Measurements from ENCODE around the gene GLO1.

The GLO1 gene

DNA sequence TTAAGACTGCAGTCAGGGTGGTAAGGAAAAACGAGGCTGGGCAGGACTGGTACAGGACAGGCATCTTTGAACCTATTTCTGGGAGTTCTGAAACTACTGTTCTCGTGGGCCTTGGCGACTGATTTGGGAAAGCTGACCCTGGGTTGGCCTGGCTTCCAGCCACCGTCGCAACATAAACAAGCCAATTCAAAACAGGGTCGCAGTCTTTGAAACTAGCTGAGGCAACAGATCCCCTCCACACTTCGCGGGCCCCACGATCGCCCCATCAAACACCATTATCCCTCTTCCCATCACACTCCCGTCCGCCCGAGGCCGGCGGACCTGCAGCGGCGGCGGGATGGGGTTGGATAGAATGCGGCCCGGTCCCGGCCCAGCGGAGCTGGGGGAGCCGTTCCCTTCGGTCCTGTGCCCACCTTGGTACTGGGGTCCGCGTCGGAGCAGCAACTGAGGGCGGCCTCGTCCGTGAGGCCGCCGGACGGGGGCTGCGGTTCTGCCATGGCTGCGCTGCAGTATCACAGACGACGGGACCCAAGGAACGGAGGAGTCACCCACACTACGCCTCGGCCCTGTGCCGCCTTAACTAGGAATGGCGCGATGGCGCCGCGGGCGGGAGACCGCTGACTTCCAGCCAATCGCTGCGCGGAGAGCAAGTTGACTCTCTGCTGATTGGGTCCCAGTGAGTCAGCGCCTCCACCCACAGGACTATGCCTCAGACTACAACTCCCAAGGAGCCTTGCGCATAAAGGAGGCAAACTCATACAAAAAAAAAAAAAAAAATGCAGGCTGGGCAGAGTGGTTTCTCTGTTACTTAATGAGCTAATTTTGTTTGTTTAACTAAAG is at the start of gene GLO1:
Gene GLO1 (minus strand): TSS at position 588 of the 840 bp plus-strand sequence. CDS start 91 bp downstream, at position 497.
- DNase-seq = peak; percentile 93

DNA sequence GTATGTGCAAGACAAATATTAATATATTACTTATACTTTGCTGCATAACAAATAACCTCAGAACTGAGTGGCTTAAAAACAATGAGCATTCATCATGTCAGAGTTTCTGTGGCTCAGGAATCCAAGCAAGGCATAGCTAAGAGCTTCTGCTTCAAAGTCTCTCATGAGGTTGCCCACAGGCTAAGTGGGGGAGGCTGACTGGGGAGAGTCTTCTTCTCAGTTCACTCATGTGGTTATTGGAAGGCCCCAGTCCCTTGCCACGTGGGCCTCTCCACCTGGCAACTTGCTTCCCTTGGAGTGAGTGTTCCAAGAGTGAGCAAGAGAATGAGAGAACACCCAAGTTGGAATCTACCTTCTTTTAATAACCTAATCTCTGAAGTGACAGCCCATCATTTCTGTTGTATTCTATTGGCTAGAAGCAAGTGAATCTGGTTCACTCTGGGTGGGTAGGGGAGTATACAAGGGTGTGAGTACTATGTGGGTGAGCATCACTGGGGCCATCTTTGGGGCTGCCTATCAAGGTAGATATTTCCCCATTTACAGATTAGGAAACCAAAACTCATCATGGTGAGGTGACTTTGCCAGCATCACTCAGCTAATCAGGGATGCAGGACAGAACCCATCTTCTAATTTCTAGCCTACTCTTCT is 48.1 kb upstream of the GLO1 start:
- no peak for DNase-seq

GRCh38 chr6:38749473-38749872 is 46.5 kb upstream of the GLO1 start:
- DNase-seq = no peak

DNA sequence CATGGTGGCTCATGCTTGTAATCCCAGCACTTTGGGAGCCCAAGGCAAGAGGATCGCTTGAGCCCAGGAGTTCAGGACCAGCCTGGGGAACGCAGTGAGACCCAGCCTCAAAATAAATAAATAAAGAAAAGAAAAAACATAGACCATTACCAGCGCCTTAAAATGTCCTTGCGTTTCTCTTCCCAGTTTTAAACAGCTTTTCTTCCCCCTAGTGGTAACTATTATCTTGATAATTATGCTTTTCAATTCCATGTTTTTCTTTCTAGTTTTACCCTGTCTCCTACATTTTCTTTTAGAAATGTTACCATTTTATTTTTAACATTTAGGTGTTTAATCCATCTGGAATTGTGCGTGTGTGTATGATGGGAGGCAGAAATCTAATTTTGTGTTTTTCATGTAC is 36.6 kb upstream of the GLO1 start:
- no peak for DNase-seq

GRCh38 chr6:38738261-38738660 is 35.3 kb upstream of the GLO1 start:
- no peak for DNase-seq

- no peak for DNase-seq
Observed at GRCh38 chr6:38736951-38737350, 34.0 kb upstream of the GLO1 start.

GRCh38 chr6:38730140-38730862 is 27.4 kb upstream of the GLO1 start:
- no peak for DNase-seq

DNA sequence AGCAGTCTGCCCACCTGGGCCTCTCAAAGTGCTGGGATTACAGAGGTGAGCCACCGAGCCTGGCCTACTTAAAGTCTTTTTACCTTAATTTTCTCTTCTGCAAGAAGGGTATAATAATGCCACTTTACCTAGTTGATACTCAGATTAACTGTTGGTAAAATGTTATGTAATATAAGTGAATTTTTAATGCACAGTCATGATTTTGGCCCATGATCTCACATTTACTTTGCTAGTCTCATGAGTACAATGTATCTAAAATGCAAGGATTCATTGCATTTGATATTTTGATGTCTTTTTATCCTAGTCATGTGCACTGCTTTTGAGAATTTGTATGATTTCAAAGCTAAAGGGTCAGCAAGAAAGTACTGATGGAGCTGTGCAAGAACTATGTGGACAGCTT is 25.3 kb upstream of the GLO1 start:
- DNase-seq = no peak

DNA sequence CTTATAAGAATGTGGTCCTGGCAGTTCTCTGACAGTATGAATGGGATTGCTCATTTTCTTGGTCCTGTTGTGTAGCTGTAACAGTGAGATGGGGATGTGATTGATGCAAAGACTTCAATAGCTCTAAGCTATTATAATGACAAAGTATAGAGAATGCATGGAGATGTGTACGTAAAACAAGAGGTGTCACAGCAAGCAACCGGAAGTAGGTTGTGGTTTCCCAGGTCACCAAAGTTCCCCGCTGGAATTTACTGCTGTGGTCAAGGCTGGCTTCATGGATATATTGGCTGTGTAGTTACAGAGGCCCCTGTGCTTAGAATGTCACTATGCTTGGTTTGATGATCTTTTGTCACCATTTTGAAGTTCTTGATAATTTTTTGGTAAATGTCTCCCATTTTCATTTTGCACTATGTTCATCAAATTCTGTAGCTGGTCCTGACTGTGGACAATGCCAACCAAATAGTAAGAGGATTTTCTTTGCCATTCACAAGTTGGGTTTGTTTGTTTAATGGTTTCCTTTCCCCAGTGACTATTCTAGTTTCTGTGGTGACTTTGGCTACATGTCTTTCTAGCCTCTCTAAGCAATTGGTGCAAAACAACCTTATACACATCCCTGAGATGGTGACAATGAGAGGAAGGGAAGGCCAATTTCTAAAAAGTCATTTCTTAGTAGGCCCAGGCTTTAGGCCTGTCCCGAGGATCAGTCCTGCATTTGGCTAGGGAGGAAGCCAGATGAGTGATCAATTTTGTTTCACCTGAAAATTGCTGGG is 22.7 kb upstream of the GLO1 start:
- DNase-seq = no peak

DNA sequence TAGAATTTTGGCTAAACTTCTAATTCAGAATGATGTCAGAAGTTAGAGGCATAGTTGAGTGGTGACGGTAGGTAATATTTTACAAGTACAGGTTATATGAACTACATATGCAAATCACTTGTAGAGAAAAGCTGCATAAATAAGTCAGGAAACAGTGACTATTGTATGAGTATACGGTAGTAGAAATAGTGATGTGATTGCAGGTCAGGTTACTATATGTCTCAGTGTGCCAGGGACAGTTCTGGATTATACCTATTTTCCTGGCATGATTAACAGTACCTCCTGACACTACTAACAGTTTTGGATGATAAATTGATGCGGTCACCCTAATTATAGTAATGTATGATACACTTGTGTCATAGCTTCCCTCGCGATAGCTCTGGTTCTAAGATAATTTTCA is 21.4 kb upstream of the GLO1 start:
- no peak for DNase-seq

GRCh38 chr6:38723783-38724182 is 20.8 kb upstream of the GLO1 start:
- DNase-seq = no peak

DNA sequence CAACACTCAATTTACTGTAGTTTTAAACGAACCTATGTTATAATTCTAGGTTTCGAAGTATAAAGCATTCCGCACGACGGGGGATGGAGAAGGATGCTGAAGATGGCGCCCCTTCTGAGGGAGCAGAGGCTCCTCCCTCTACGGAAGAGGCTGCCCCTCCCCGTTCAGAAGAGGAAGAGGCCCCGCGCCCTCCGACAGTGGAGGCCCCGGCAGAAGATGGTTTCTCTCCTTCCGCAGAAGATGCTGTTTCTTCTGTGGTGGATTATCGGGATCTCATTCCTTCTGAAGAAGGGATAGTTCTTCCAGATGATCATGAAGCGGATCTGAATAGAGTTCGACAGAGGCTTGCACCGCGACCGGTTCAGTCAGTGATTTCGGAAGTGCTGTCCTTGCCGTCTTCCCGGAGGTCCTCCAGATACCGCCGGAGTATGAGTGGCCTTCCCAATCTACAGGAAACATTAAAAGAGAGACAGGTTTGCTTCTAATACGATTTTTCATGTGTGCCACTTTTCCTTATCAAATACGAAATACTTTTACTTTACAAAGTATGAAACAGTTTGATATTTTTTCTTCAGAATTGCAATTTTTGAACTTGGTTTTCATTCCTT is 19.9 kb upstream of the GLO1 start:
- no peak for DNase-seq

GRCh38 chr6:38722038-38722437 is 19.1 kb upstream of the GLO1 start:
- no peak for DNase-seq

DNA sequence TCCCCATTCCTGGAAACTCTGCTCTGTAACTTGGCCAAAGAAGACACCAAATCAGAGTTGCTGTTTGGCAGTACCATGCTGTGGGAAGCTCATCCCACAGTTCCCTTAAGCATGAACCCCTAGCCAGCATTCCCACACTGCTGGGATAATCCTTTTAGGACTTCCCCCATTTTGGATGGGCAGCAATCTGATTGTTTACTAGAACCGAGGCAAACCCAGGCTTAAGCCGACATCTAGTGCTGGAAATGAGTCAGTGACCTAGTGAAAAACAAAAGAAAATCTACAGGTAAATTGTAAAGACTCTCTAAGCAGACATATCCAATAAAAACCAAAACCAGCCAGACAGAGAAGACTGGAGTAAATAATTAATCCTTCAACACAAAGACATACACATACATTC is 17.4 kb upstream of the GLO1 start:
- no peak for DNase-seq

- DNase-seq = no peak
Observed at GRCh38 chr6:38719358-38719757, 16.4 kb upstream of the GLO1 start.

DNA sequence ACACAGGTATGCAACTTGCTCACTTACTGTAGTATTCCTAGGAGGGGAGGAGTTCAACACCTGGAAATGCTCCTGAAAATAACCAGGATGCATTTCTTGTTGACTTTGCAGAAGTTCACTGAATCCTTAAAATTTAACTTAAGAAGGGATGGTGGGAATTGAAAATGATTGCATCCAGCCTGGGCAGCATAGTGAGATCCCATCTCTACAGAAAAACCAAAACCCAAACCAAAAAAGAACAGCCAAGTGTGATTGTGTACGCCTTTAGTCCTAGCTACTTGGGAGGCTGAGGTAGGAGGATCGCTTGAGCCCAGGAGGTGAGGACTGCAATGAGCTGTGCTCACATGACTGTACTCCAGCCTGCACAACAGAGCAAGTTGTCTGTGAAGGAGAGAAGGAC is 13.9 kb upstream of the GLO1 start:
- DNase-seq = no peak

DNA sequence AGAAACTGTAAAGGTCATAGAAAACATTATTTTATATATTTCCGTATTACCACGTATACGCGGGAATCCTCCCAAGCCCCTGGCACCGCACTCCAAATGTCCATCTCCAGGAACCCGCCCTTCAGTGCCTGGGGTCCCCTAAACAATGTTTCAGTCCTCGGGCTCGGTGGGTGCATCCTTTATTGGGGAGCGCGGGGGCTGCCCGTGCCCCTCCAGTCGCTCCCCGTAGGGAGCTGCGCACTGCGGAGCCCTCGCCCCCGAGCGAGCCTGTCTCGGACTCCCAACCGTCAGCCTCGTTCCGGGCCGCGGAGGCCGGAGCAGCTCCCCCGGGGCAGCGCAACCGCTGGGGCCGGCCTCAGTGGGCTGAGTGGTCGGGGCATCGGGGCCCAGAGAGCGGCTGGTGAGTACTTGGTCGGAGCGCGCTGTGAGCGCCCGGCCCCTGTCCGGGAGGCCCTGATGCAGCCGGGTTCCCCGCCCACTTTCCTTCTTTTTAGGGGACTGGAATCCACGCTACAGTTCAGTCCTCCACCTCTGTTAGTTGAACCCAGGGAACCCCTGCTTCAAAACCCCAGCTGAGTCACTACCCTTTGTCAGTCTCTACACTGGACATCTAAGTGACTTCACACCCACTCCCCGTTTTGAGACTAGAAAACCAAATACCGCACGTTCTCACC is 12.2 kb upstream of the GLO1 start, which contains the start of gene DNAH8:
Gene DNAH8 (plus strand): TSS at position 296 of the 674 bp plus-strand sequence. CDS start 7,499 bp downstream, outside the sequence.
- DNase-seq = no peak

GRCh38 chr6:38714239-38715015 is 11.5 kb upstream of the GLO1 start:
- no peak for DNase-seq

- peak; percentile 8 for DNase-seq
Observed at GRCh38 chr6:38713812-38714211, 10.9 kb upstream of the GLO1 start.

DNA sequence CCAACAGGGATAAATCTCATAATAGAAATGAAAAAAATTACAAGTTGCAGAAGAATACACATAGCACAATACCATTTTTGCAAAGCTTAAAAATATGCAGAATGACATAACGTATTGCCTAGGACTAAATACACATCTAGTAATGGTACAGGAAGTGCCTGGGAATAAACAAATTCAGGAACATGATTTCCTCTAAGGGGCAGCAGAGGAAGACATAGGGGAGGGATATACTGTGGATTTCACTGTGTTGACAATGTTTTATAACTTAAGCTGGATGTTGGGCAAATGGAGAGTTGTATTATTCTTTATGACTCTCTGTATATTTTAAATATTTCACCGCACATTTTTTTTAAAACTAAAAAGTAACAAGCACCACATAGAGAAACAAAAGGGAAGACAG is 5.6 kb upstream of the GLO1 start:
- no peak for DNase-seq

GRCh38 chr6:38705924-38706323 is 3.0 kb upstream of the GLO1 start:
- no peak for DNase-seq

Data from GF-D8 (cell line).